Gastrocnemius medialis (tissue), 4 donors: Measurements from ENCODE around the gene TRHDE. TPM values are rescaled to one million over a fixed set of nuclear protein-coding genes. Genes with fewer than 3 reads are reported as not detected.
"Not testable (repeated sequence)": the region's sequence is repeated elsewhere in the genome, so short reads cannot be mapped to it uniquely, and the experiment has no call there.

Experiments
- ATAC-seq, 2 donors: fragments of 150-250 bp; one replicate each; pipeline ENCODE4 v1.9.1; 2016
- DNase-seq, 2 donors: peaks; one replicate each; pipeline ENCODE4 v3.0.0-alpha.2; 2019
- H3K27ac ChIP-seq, 4 donors: fragments of 200-600 bp; sonication (generic); 1 replicate in 1 of 4; 2 replicates in 3 of 4; pipeline ENCODE4 v1.5.1; 2016 to 2018; ENCODE audit warnings: mild to moderate bottlenecking in 2 of 4, moderate library complexity in 1 of 4
- H3K27me3 ChIP-seq, 3 donors: fragments of 200-600 bp; sonication (generic) in 2 of 3; 1 replicate in 1 of 3; 2 replicates in 2 of 3; pipeline versions ENCODE4 v1.5.1 to v1.6.0; 2016 to 2019; ENCODE audit warnings: mild to moderate bottlenecking in 1 of 3, moderate library complexity in 1 of 3
- H3K36me3 ChIP-seq, 2 donors: fragments of 200-600 bp; sonication (generic) in 1 of 2; one replicate each; pipeline ENCODE4 v1.5.1; 2017 to 2018
- H3K4me1 ChIP-seq, 2 donors: fragments of 200-600 bp; sonication (generic) in 1 of 2; one replicate each; pipeline ENCODE4 v1.5.1; 2016 to 2017; ENCODE audit warnings: mild to moderate bottlenecking in 2 of 2
- H3K4me3 ChIP-seq, 4 donors: fragments of 200-600 bp; sonication (generic) in 3 of 4; 1 replicate in 1 of 4; 2 replicates in 3 of 4; pipeline ENCODE4 v1.5.1; 2016 to 2019; ENCODE audit warnings: mild to moderate bottlenecking in 2 of 4
- H3K9me3 ChIP-seq, 3 donors: fragments of 200-600 bp; sonication (generic) in 2 of 3; 1 replicate in 1 of 3; 2 replicates in 2 of 3; pipeline ENCODE4 v1.5.1; 2016 to 2019
- CTCF ChIP-seq, 5 experiments: fragments of 450-650 bp in 3 of 5; fragments of 200-600 bp in 2 of 5; sonication (generic) in 2 of 5; IDR thresholded peaks in 4 of 5; conservative IDR thresholded peaks in 1 of 5; 1 replicate in 4 of 5; 2 replicates in 1 of 5; pipeline ENCODE4 v1.5.1; 2016 to 2019; ENCODE audit warnings: antibody characterized with exemption in 5 of 5, mild to moderate bottlenecking in 3 of 5, moderate library complexity in 3 of 5
- POLR2A ChIP-seq, 2 donors: fragments of 450-650 bp; IDR thresholded peaks; one replicate each; pipeline ENCODE4 v1.6.1; 2017; ENCODE audit warnings: antibody characterized with exemption in 2 of 2, mild to moderate bottlenecking in 2 of 2, moderate library complexity in 2 of 2
- in situ Hi-C, 4 donors: fragments of 200-750 bp; cut with MboI; loops; one replicate each; pipeline versions ENCODE4 v1.15.0 to v1.8.0; 2017; ENCODE audit warnings: low sequenced_read_pairs in 4 of 4
- intact Hi-C: fragments of 100-400 bp; cut with DNase I; formaldehyde crosslinking; loops from one replicate; pipeline ENCODE4 v1.15.1; 2023; ENCODE audit warnings: low total_unique reads
- total RNA-seq, 4 donors: library from RNA; depleted of rRNA; stranded (reverse); fragments of >200 nt; gene quantifications; one replicate each; pipeline versions ENCODE4 v1.1.0 to v1.2.3, GENCODE V29; 2016

The TRHDE gene
- total RNA-seq, 4 donors from 2014 or later: 0.17 to 3.4 (median 0.88) TPM

- no peak for ATAC-seq
- intact Hi-C loops (no loop called here), in situ Hi-C loops (no loop called here)
- Histone ChIP-seq H3K27ac (no peak overlapping the region), H3K36me3 (no peaks in the 10 kb centered on the region), H3K4me1 (no peaks in the 10 kb centered on the region), H3K27me3 (no peaks in the 10 kb centered on the region), H3K9me3 (no peaks in the 10 kb centered on the region), H3K4me3 (no peak overlapping the region)
- TF ChIP-seq POLR2A (IDR thresholded peaks at IDR 0.05): no peak
- TF ChIP-seq CTCF (IDR thresholded peaks at IDR 0.05 in 4 of 5, conservative IDR thresholded peaks at IDR 0.05 in 1 of 5): no peak
- DNase-seq: no peak
These were observed 233.1 kb downstream of the TRHDE start for GRCh38 chr12:72505227-72505626.

- no peak overlapping the region for H3K27ac ChIP-seq
- H3K9me3 ChIP-seq: no peaks in the 10 kb centered on the region
- H3K36me3 ChIP-seq: no peaks in the 10 kb centered on the region
- no peaks in the 10 kb centered on the region for H3K27me3 ChIP-seq
- H3K4me3 ChIP-seq: no peak overlapping the region
- DNase-seq: no peak
- intact Hi-C loops: no loop called here
- TF ChIP-seq POLR2A (IDR thresholded peaks at IDR 0.05) (no peak), CTCF (IDR thresholded peaks at IDR 0.05 in 4 of 5, conservative IDR thresholded peaks at IDR 0.05 in 1 of 5) (no peak)
- in situ Hi-C loops: no loop called here
- ATAC-seq: no peak
- H3K4me1 ChIP-seq: no peaks in the 10 kb centered on the region
These were observed 237.7 kb downstream of the TRHDE start for GRCh38 chr12:72509891-72510290.

GRCh38 chr12:72510772-72511171 is 238.6 kb downstream of the TRHDE start:
- in situ Hi-C loops: no loop called here
- Histone ChIP-seq H3K27ac (no peak overlapping the region), H3K36me3 (no peaks in the 10 kb centered on the region), H3K9me3 (no peaks in the 10 kb centered on the region), H3K4me1 (no peaks in the 10 kb centered on the region), H3K27me3 (no peaks in the 10 kb centered on the region), H3K4me3 (no peak overlapping the region)
- no peak for DNase-seq
- no peak for TF ChIP-seq CTCF (IDR thresholded peaks at IDR 0.05 in 4 of 5, conservative IDR thresholded peaks at IDR 0.05 in 1 of 5)
- TF ChIP-seq POLR2A (IDR thresholded peaks at IDR 0.05): no peak
- ATAC-seq: no peak
- intact Hi-C loops: no loop called here

- DNase-seq (no peak), ATAC-seq (no peak)
- Histone ChIP-seq H3K27ac (no peak overlapping the region), H3K27me3 (no peaks in the 10 kb centered on the region), H3K4me1 (no peaks in the 10 kb centered on the region), H3K9me3 (no peaks in the 10 kb centered on the region), H3K36me3 (no peaks in the 10 kb centered on the region), H3K4me3 (no peak overlapping the region)
- no peak for TF ChIP-seq POLR2A (IDR thresholded peaks at IDR 0.05)
- TF ChIP-seq CTCF (IDR thresholded peaks at IDR 0.05 in 4 of 5, conservative IDR thresholded peaks at IDR 0.05 in 1 of 5): no peak
- in situ Hi-C loops (no loop called here), intact Hi-C loops (no loop called here)
These were observed 239.3 kb downstream of the TRHDE start for GRCh38 chr12:72511498-72511897.

- no peak overlapping the region for H3K27ac ChIP-seq
- H3K27me3 ChIP-seq: no peaks in the 10 kb centered on the region
- no peaks in the 10 kb centered on the region for H3K4me1 ChIP-seq
- in situ Hi-C loops (no loop called here), intact Hi-C loops (no loop called here)
- H3K4me3 ChIP-seq: no peak overlapping the region
- TF ChIP-seq POLR2A (IDR thresholded peaks at IDR 0.05): no peak
- TF ChIP-seq CTCF (IDR thresholded peaks at IDR 0.05 in 4 of 5, conservative IDR thresholded peaks at IDR 0.05 in 1 of 5): no peak
- DNase-seq (no peak), ATAC-seq (no peak)
- no peaks in the 10 kb centered on the region for H3K9me3 ChIP-seq
- H3K36me3 ChIP-seq: no peaks in the 10 kb centered on the region
These were observed 239.7 kb downstream of the TRHDE start for GRCh38 chr12:72511906-72512305.

- H3K4me3 ChIP-seq, in situ Hi-C loops, intact Hi-C loops, H3K27ac ChIP-seq, H3K36me3 ChIP-seq, H3K4me1 ChIP-seq, ATAC-seq, H3K27me3 ChIP-seq, DNase-seq, H3K9me3 ChIP-seq: not testable (repeated sequence)
These were observed 248.0 kb downstream of the TRHDE start for GRCh38 chr12:72520044-72520678.
